B cell (primary cell): ENCODE results near the gene DIAPH1. TPM values are rescaled to one million over a fixed set of nuclear protein-coding genes. Genes with fewer than 3 reads are reported as not detected.

Experiments used
- ATAC-seq: fragments of 200-7000 bp; cut with Tn5 transposase; one replicate; pipeline ENCODE4 v1.10.0; 2021; ENCODE audit warnings: low read depth, mild to moderate bottlenecking, moderate number of reproducible peaks, moderate library complexity
- CTCF ChIA-PET: fragments of 350-600 bp; sonication (Branson Sonifier 250); formaldehyde crosslinking; loops from one replicate; lab custom pipeline; 2021; ENCODE audit warnings: antibody characterized with exemption, inconsistent platforms; lab: Charles Lee
- POLR2A ChIA-PET: fragments of 350-600 bp; sonication (Branson Sonifier 250); formaldehyde crosslinking; loops from one replicate; lab custom pipeline; 2021; ENCODE audit warnings: antibody characterized with exemption; lab: Charles Lee
- DNase-seq: peaks from one replicate; pipeline ENCODE4 v3.0.0; 2013
- H2AFZ ChIP-seq: 2 replicates; pipeline ENCODE4 v1.6.1; 2012; ENCODE audit warnings: mild to moderate bottlenecking, low read depth, low read length; ENCODE audit not compliant: insufficient read depth, poor library complexity, severe bottlenecking
- H3K27ac ChIP-seq, 2 donors: 1 replicate in 1 of 2; 2 replicates in 1 of 2; pipeline ENCODE4 v1.5.1; 2012 to 2013; ENCODE audit warnings: low read length in 2 of 2, mild to moderate bottlenecking in 2 of 2, moderate library complexity in 1 of 2
- H3K27me3 ChIP-seq, 4 experiments: fragments of 200-600 bp in 1 of 4; sonication (generic) in 1 of 4; replicated peaks in 1 of 4; 1 replicate in 2 of 4; 2 replicates in 2 of 4; pipeline versions ENCODE4 v1.6.1 to v1.7.0; 2013 to 2016; ENCODE audit warnings: low read length in 3 of 4, mild to moderate bottlenecking in 2 of 4, mixed read lengths in 1 of 4, moderate library complexity in 1 of 4; ENCODE audit not compliant: insufficient read depth in 4 of 4, control insufficient read depth in 3 of 4; ENCODE audit errors: control extremely low read depth in 1 of 4
- H3K36me3 ChIP-seq, 2 experiments: replicated peaks in 1 of 2; 1 replicate in 1 of 2; 2 replicates in 1 of 2; pipeline versions ENCODE4 v1.6.1 to v1.7.1; 2013; ENCODE audit warnings: low read length in 1 of 2; ENCODE audit not compliant: insufficient read depth in 2 of 2, control insufficient read depth in 1 of 2; ENCODE audit errors: control extremely low read depth in 1 of 2, extremely low read depth in 1 of 2
- H3K4me1 ChIP-seq, 2 donors: fragments of 200-600 bp in 1 of 2; sonication (generic) in 1 of 2; 1 replicate in 1 of 2; 2 replicates in 1 of 2; pipeline versions ENCODE4 v1.5.1 to v1.6.1; 2013 to 2017; ENCODE audit warnings: low read length in 2 of 2; ENCODE audit not compliant: control insufficient read depth in 2 of 2, insufficient read depth in 2 of 2
- H3K4me2 ChIP-seq: replicated peaks from 2 replicates; pipeline ENCODE3; 2012; ENCODE audit warnings: mild to moderate bottlenecking, low read depth, low read length; ENCODE audit not compliant: poor library complexity, severe bottlenecking
- H3K4me3 ChIP-seq, 5 experiments: fragments of 200-600 bp in 1 of 5; sonication (generic) in 1 of 5; 1 replicate in 3 of 5; 2 replicates in 2 of 5; pipeline versions ENCODE4 v1.5.1 to v1.7.0; 2011 to 2016; ENCODE audit warnings: low read length in 4 of 5, mild to moderate bottlenecking in 4 of 5, low read depth in 2 of 5, control low read depth in 1 of 5, moderate library complexity in 1 of 5; ENCODE audit not compliant: insufficient read depth in 1 of 5; ENCODE audit errors: control extremely low read depth in 1 of 5, extremely low read depth in 1 of 5
- H3K79me2 ChIP-seq: fragments of 200-600 bp; sonication (generic); one replicate; pipeline ENCODE4 v1.6.0; 2016; ENCODE audit warnings: low read length; ENCODE audit not compliant: control insufficient read depth, insufficient read depth
- H3K9ac ChIP-seq: fragments of 200-600 bp; sonication (generic); 2 replicates; pipeline ENCODE4 v1.6.1; 2017; ENCODE audit warnings: mild to moderate bottlenecking, low read length, moderate library complexity
- H3K9me3 ChIP-seq, 3 donors: one replicate each; pipeline versions ENCODE4 v1.6.1 to v1.7.1; 2013; ENCODE audit warnings: low read length in 2 of 3; ENCODE audit not compliant: control insufficient read depth in 2 of 3, insufficient read depth in 1 of 3; ENCODE audit errors: control extremely low read depth in 1 of 3
- H4K20me1 ChIP-seq: 2 replicates; pipeline ENCODE4 v1.6.0; 2012; ENCODE audit warnings: mild to moderate bottlenecking, low read length; ENCODE audit not compliant: insufficient read depth, control insufficient read depth, poor library complexity, severe bottlenecking
- H3K27ac Mint-ChIP-seq: one replicate; pipeline ENCODE4 v1.8.0; 2021; ENCODE audit warnings: mixed read lengths
- H3K27me3 Mint-ChIP-seq: one replicate; pipeline ENCODE4 v1.8.0; 2021; ENCODE audit warnings: mixed read lengths
- H3K4me1 Mint-ChIP-seq: one replicate; pipeline ENCODE4 v1.8.0; 2021; ENCODE audit warnings: mixed read lengths
- H3K4me3 Mint-ChIP-seq: one replicate; pipeline ENCODE4 v1.8.0; 2021; ENCODE audit warnings: mixed read lengths
- H3K9me3 Mint-ChIP-seq: one replicate; pipeline ENCODE4 v1.8.0; 2022; ENCODE audit warnings: mixed read lengths; ENCODE audit not compliant: insufficient read depth
- CTCF ChIP-seq: fragments of 200-600 bp; IDR thresholded peaks from one replicate; pipeline ENCODE4 v1.8.0; 2022; ENCODE audit warnings: antibody characterized with exemption, mild to moderate bottlenecking
- EZH2 ChIP-seq: IDR thresholded peaks from 2 replicates; pipeline ENCODE4 v1.6.1; 2012; ENCODE audit warnings: borderline replicate concordance, low read depth, mild to moderate bottlenecking, moderate library complexity, low read length; ENCODE audit not compliant: insufficient read depth, poor library complexity, severe bottlenecking
- WGBS: methylation state at CpG from one replicate; pipeline ENCODE4 v1.1.5; 2013; ENCODE audit warnings: missing lambda C conversion rate; ENCODE audit not compliant: insufficient coverage; 5-methylcytosine and 5-hydroxymethylcytosine counted together
- intact Hi-C: fragments of 100-400 bp; cut with micrococcal nuclease; formaldehyde crosslinking; loops from one replicate; pipeline ENCODE4 v1.10.0; 2022
- polyA plus RNA-seq: library from polyadenylated mRNA; depleted of rRNA; stranded (reverse); fragments of >200 nt; gene quantifications from 2 replicates; pipeline ENCODE4 v1.2.3, GENCODE V29; 2012
- total RNA-seq, 2 donors: library from RNA; stranded (reverse); fragments of 120-200 nt in 1 of 2; gene quantifications; 1 replicate in 1 of 2; 2 replicates in 1 of 2; pipeline versions ENCODE4 v1.2.3 to v1.2.4, GENCODE V29; 2013 to 2022

DIAPH1 gene
- total and polyA plus RNA-seq, 2 donors (not counting 1 experiment from before 2014, with no cell fraction given): 59.7 to 113 TPM

GRCh38 chr5:141477044-141477575 lies 141.7 kb downstream of the DIAPH1 start:
- Mint-ChIP-seq H3K4me3 (peak overlapping the region; percentile 95), H3K27ac (no peak overlapping the region), H3K9me3 (no peaks in the 10 kb centered on the region), H3K4me1 (peaks cover 29% of the 10 kb centered on the region), H3K27me3 (peaks cover 45% of the 10 kb centered on the region)
- 27% methylated on average over 24 of the region's 24 CpGs for WGBS
- H3K27me3 ChIP-seq: peaks cover 0 to 49% (median 31%) of the 10 kb centered on the region in 4 experiments
- no peak overlapping the region for H3K27ac ChIP-seq
- no peaks in the 10 kb centered on the region for H3K36me3 ChIP-seq
- peak overlapping the region in 3 of 5 experiments; percentile 49 to 64 (median 53) for H3K4me3 ChIP-seq
- TF ChIP-seq EZH2: no peak
- no peak for TF ChIP-seq CTCF
- peak overlapping the region; percentile 76 for H3K4me2 ChIP-seq
- DNase-seq (peak; percentile 12), ATAC-seq (no peak)
- peaks cover 23 to 32% of the 10 kb centered on the region in 2 donors for H3K4me1 ChIP-seq
- H3K9ac ChIP-seq: peak overlapping the region; percentile 60
- CTCF ChIA-PET: interaction anchor here (0.6 to 5.0 kb wide), 10 partner anchors 9 to 81 kb away, joined by 3 to 65 read pairs (median 7); partner anchors contain the start of genes PCDHGA10, PCDHGA11 and PCDHGA12
- intact Hi-C loops: loop anchor here (2.0 kb wide), 1 partner anchor 34 kb away; no protein-coding TSS in a partner anchor
- H2AFZ ChIP-seq: no peak overlapping the region
- H3K79me2 ChIP-seq: no peaks in the 10 kb centered on the region
- no peaks in the 10 kb centered on the region for H4K20me1 ChIP-seq
- H3K9me3 ChIP-seq: peaks cover 0 to 13% (median 0%) of the 10 kb centered on the region in 3 donors
- POLR2A ChIA-PET: no interaction called here
